NT2/D1 (cell line): Measurements from ENCODE around the gene HMOX1.

Source experiments
- YY1 ChIP-seq: IDR thresholded peaks from 2 replicates; pipeline ENCODE4 v1.6.1; 2011; ENCODE audit not compliant: insufficient read length, insufficient read depth
- ZNF274 ChIP-seq: IDR thresholded peaks from 2 replicates; pipeline ENCODE4 v1.6.1; 2011; ENCODE audit warnings: mild to moderate bottlenecking, low read depth, low read length

DNA sequence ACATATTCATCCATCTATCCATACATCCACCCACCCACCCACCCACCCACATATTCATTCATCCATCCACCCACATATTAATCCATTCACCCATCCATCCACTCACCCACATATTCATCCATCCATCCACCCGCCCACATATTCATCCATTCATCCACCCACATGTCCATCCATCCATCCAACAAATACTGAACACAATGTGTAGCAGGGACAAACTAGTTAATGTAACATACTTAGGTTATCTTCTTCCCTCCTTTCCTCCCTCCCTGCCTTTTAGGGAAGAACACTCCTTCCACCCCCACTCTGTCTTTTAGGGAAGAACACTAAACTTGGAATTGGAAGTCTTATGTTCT, 58.4 kb downstream of the HMOX1 start:
- TF ChIP-seq YY1 (no peak), ZNF274 (no peak)
